ENCODE results near the gene TM4SF1.
"Not testable (repeated sequence)": the region's sequence is repeated elsewhere in the genome, so short reads cannot be mapped to it uniquely, and the experiment has no call there.

TM4SF1 gene

DNA sequence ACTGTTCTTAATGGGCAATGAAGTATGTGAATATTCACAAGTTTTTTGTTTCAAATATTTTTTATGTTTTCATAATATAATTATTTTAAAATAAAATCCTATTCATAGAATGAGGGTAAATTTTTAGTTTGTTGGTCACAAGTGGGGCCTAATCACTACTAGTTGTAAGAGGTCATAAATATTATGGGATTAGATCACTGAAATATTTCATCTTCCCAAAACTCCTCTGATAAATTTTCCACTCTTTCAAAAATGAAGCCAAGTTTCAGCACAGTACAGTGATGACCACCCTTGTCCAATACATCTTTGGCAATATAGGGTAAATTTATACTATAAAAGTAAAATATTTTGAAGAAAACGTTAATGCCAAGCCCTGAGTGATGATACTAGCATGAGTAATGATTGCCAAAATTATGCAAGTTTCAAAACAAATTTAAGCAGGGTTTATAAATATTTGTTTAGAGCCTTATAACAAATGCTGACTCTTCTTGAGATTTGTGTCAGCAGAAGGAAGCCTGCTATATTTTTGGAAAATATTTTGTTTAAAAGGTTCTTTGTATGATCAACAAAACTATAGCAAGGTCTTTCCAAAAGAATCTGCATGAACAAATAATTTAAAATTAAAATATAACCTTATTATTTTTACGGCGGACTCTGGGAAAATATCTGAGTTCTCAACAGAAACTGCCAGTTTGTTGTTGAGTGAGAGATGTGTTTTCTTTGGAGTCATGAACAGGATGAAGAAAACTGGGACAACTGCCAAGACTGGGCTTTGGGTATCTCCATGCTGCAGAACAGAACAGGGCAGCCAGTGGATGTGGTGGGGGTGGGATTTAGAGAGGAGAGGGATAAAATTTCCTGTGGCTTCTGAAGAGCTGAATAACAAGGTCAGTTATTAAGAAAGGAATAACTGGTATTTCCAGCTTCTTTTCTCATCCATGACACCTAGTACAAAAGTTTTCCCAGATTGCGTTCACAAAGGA is 17.9 kb upstream of the TM4SF1 start:
- DNase-seq (ENCODE audit: low spot score), result no peak

DNA sequence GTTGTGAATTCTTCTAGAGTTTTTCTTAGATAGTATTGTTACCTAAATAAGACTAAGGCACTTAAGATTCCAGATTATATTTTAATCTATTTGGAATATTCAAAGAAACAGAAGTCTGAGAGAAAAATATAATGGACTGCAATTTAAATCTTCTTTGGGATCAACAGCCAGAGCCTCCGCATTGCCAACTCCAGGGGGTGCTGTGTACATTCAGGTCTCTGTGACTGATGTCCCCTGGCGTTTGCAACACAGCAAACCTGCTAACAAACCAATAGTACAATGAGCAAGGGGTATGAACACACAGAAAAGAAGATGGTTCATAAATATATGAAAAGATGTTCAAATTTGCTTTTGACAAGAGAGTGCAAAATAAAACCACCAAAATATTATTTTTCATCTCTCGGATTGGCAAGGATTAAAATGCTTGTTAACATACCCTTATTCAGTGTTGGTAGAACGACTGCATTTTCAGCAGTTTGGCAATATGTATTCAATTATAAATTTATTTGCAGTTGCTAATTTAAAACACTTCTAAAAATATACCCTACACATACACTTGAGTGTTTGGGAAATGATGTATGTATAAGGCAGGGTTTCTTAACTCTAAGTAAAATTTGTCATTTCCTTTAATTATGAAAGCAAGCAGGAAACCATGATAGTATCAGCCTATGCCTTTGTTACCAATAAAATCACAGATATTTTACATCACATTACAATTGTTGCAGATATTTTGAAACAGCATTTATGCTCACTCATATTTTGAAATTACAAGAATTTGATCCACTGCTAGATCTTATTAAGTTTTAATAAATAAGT is 16.1 kb upstream of the TM4SF1 start:
- DNase-seq (ENCODE audit: low spot score), result no peak

DNA sequence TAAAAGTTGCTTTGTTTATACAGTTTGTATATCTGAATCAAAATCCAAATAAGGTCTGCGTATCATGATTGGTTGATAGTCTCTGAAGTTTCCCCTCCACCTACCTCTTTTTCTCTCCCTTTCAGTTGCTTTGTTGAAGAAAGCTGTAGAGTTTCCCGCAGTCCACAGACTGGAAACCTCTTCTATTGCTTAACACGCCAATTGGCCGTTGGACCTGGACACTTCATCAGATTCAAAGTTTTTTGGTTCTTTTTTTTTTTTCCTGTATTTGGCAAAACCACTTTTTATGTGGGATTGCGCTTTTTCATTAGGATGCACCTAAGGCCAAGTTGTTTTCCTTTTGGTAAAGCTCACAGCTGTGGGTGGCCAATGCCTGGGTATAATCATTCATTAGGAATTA is 14.5 kb upstream of the TM4SF1 start:
- DNase-seq (ENCODE audit: low spot score), result no peak

DNA sequence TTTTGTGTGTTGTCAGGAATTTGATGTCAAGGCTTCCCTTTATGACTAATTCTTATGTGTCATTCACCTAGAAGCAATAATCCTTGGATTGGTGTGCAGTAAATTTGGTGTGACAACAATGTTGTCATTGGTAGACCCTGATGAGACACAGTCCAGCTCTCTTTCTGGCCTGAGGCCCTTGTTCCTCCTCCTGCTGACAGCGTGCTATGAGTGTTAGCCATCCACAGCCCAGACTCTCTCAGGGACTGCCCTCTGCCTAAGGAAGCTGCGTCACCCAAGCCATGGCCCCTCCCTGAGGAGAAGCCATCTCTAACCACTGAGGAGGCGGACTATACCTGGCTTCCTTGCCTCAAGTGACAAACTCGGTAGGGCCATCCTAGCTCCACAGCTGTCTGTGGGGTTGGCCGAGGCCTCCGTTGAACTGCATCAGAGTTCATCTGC is 13.3 kb upstream of the TM4SF1 start:
- no peak for DNase-seq (ENCODE audit: low spot score)

DNA sequence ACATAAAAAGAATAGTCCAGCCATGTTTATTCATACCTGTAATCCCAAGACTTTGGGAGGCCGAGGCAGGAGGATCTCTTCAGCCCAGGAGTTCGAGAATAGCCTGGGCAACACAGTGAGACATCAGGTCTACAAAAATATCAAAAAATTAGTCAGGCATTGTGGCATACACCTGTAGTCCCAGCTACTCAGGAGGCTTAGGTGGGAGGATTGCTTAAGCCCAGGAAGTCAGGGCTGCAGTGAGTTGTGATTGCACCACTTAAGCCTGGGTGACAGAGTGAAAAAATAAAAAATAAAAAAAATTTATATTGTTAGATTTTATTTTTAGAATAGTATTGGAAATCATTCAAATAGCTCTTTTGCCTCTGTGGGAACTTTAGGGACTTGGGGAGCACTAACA is 12.8 kb upstream of the TM4SF1 start:
- DNase-seq (ENCODE audit: low spot score), result no peak

DNA sequence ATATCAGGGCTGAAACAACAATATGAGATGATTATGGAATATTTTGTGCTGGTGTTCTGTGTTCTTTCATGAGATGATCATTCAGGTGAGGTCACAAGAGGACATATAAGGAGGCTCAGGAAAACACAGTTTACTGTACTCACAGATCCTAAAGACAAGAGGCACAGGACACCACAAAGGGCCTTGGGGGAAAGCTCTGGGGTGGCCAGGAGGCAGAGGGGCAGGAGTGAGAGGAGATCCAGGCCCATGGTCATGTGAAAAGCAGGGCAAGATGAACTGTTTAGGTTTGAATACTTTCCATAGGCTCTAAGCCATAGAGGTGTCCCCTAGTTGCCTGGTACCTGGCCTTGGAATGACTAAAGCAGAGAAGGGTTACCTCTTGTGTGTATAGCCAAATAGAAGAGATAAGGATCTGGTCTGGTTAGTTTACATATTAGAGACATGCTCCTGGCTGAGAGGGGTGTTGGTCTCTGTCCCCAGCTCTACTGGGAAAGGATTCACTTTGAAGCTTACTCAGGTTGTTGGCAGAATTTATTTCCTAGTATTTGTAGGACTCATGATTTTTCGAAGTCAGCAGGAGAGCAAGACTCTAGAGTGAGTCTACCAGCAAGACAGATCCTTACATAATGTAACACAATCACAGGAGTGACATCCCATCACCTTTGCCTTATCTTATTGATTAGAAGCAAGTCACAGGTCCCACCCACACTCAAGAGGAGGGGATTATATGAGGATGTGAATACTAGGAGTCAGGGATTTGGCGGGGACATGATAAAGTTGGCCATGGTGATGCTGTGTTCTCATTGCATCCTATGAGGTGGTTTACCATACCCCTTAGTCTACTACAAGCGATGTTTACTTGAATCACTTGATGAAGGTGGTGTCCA is 11.3 kb upstream of the TM4SF1 start:
- DNase-seq (ENCODE audit: low spot score), result no peak

DNA sequence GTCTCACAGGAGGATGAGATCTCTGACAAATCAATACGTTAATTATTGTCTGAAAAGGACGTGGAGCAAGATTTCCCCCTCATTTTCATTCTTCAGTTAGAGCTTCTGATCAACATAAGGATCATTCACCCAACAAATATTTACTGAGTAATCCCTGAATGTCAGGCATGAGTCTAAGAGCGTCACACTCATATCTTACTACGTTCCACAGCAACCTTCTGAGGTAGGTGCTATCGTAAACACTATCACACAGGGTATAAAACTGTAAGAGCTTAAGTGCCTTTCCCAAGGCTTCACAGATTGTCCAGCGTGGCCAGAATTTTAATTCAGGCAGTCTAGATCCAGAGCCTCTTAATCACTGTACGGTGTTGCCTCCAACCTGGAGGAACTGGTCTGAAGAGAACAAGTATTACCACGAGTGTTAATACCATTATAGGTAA is 10.6 kb upstream of the TM4SF1 start:
- DNase-seq (ENCODE audit: low spot score), result no peak

DNA sequence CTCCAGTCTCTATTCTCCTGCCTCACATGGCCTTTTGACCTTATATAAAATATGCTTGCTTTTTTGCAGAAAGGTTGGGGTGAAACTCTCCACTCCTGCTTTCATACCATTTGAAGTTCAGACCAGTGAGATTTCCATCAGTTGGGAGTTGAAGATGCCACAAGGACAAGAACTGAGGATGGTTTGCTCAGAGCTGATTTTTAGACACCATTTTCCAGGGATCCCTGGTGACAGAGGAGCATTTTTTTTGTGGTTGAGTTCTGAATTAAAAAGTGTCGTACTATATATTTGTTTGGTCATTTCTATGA is 8.8 kb upstream of the TM4SF1 start:
- DNase-seq (ENCODE audit: low spot score), result no peak

DNA sequence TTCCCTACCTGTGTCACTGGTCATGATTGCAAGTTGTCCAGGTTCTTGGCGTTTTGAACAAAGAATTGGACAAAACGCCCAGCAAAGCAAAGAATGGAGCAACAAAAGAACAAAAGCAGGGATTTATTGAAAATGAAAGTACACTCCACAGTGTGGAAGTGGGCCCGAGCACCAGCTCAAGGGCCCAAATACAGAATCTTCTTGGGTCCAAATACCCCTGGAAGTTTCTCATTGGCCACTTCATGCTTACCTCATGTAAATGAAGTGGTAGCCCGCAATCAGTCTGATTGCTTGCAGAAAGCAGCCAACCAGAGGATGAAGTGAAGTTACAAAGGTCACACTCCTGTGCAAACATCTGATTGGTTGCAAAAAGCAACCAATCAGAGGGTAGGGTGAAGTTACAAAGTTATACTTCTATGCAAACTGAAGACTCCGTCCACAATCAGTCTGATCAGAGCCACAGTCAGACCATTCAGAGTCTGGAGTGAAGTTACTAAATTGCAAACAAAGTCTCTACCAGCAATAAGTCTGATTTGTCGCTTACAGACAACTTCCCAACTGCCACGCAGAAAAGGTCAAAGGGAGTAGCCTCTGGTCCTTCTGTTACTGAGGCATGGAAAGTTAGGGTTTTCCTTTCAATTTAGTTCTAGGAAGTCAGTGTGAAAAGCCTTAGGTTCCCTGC is 8.3 kb upstream of the TM4SF1 start:
- DNase-seq (ENCODE audit: low spot score), result no peak

DNA sequence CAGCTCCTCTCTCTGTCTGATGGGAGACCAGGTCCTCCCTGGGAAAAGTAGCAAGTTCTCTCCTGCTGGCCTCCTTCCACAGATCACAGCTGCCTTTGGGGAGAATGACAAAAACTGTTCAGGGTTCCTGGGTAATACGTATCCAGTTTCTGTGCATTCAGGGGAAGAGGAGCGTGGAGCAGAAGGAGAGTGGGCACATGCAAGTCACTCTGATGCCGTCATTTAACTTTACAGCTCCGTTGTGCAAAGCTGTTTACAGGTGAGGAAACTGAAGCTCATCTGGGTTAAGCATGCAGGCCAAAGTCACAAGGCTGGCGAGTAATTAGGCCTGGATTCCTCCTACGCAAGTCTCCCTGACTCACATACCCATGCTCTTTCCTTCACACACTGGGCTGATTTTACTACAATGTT is 7.5 kb upstream of the TM4SF1 start:
- DNase-seq (ENCODE audit: low spot score), result no peak

DNA sequence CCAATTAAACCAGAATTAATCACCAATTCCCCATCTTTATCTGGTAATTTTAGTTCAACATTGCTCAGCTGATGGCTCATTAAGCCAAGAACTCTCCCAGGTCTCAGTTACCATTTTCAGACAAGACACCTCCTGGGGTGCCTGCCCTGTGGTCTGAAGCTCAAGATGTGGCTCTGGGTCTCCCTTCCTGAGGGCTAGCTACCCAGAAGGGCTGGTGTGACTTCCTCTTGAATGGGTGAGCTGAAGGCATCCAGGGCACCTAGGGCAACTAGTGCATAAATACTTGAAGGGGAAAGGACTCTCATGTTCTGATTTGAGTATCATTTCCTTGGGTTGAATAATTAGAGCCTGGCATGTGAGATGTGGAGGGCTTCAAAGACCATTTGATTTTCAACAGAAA is 6.7 kb upstream of the TM4SF1 start:
- DNase-seq (ENCODE audit: low spot score), result no peak

DNA sequence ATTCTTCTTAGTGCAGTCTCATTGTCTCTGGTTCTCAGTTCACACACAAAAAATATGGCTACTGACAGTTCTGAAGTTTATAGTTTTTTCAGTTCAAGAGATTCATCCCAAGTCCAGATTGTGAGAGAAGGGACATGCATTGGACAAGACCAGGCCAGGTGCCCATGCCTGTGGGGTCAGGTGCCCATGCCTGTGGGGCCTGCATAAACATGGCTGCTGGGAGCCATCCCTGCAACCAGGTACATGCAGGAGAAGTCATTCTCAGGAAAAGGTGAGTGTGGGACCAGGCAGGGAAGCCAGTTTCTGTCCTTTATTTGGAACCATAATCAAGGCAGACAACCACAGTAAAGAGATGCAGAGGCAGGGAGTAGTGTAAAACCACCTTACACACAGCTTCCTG is 6.3 kb upstream of the TM4SF1 start:
- DNase-seq (ENCODE audit: low spot score), result no peak

DNA sequence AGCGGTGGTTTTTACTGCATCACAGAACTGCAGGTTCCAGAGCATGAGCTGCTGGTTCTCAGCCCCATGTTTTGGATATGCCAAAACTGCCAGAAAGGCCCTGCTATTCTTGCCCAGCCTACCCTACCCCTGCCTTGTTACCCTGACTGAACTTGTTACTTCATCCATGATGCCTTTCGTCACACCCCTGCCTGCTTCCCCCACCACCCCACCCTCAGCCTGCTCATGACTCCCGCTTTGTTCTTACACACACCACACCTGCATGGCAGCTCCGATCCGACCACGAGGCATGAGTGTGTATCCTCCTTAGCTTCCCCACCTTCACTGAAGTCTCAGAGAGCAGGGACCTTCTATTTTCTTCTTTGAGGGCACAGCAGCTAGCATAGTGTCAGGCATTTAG is 5.1 kb upstream of the TM4SF1 start:
- no peak for DNase-seq (ENCODE audit: low spot score)

DNA sequence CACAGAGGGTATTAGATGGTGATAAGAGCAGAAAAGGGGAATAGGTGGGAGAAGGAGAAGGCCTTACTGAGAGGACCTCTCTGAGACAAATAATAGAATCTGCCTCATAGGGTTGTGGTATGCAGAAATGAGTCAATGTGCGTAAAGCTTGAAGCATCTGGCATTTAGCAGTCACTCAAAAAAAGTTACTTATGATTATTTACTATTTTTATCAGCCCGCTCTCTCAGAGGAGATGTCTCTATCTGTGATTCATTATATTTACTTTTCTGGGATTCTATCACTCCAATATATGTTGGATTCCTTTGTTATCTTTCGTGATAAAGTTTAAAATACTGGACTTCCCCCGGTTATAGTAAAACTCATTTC is 4.6 kb upstream of the TM4SF1 start:
- no peak for DNase-seq (ENCODE audit: low spot score)

DNA sequence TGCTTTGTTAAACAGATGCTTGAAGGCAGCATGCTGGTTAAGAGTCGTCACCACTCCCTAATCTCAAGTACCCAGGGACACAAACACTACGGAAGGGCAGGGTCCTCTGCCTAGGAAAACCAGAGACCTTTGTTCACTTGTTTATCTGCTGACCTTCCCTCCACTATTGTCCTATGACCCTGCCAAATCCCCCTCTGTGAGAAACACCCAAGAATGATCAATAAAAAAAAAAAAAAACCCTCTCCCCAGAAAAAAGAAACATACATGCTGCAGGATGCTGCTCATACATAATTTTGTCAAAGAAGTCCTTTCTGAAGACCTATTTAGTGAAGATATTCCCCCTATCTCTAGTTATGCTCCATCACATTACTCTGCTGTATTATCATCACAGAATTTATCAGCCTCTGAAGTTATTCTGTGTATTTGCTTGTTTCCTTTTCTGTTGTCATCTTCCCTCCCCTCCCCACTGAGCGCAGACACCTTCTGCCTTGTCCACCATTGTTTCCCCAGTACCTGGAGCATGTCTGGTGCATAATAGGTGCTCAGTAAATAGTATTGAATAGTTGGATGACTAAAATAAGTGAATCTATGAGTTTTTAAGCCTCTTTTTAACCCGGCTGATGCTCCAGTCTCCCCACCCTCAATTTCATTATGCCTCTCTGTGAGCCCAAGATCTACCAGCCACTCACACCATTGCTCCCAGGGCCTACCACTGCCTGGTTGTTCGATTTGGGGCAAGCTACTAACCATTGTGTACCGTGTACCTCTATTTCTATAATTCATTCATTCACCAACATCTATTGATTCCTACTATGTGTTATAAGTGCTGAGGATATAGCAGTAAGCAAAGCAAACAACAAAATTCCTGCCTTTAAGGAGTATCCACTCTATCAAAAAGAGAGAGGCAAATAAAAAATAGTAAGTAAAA is 4.0 kb upstream of the TM4SF1 start:
- DNase-seq (ENCODE audit: low spot score), result no peak

DNA sequence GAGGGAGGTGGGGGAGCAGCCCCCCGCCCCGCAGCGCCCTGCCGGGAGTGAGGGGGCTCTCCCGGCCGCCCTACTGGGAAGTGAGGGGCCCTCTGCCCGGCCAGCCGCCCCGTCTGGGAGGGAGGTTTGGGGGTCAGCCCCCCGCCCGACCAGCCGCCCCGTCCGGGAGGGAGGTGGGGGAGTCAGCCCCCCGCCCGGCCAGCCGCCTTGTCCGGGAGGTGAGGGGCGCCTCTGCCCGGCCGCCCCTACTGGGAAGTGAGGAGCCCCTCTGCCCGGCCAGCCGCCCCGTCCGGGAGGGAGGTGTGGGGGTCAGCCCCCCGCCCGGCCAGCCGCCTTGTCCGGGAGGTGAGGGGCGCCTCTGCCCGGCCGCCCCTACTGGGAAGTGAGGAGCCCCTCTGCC is 2.8 kb upstream of the TM4SF1 start:
- DNase-seq (ENCODE audit: low spot score), result not testable (repeated sequence)

DNA sequence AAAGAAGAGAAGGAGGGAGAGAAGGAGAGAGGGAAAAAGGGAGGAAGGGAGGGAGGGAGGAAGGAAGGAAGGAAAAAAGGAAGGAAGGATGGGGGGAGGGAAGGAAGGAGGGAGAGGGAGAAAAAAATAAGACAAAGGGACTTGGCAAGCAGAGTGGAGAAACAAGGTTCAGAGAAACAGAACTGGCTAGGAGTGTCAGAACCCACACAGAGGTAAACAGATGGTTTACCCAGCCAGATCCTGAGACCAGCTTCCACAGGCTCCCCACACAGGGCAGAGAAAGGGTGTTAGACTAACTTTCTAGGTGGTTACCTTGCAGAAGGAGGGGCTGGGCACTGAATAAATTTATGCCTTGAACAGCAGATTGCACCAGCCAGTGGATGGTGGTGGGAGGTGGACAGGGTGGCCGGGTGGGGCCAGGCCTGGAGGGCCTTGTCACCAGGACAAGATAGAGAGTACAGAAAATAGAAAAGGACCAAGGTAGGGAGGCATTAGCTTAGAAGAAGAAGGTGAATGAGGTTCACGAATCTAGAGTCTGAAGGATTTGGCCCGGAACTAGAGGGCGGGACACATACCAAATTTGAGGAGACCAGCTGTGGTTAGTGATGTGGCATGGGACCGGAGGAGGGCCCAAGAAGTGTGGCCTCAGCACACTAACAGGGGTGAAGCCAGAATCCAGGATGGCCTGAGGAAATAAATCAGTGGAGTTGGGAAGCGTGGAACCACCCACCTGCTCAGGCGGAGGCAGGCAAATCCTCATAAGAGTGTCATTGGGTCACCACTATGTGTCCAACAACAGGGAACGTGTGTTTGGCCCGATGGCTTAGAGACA is 1.2 kb upstream of the TM4SF1 start:
- no peak for DNase-seq (ENCODE audit: low spot score)

DNA sequence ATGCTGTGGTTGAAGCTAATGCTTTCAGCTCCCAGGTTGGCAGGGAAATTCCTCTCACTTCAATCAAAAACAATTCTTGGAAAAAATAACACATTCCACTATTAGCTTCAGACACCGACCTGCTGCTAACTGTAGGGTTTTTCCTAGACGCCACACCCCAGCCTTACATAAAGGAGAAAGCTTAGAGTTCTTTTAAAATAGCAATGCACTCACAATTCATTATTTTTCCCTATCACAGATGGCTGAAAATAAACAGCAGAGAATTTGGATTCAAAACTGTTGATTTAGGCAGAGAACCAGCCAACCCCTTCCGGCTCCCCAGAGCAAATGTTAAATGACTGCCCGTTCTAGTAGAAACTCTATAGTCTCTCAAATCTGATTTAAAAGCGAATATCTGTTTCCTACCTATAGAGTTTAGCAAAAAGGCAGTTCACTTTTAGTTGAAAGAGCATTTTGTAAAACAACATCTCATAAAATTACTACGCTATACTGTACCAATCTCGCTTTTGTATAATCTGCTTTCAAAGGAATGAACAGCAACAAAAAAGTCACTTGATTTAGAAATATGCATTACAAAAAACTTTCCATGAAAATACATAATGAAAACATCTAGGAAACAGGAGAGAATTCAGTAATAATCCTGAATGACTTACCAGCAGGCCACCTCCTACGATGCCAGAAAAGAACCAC is 586 bp downstream of the TM4SF1 start:
- no peak for DNase-seq (ENCODE audit: low spot score)

Measured in HuH-7.5 (cell line).